Body of pancreas (tissue), 4 donors: Measurements from ENCODE around the gene LHFPL6. TPM values are rescaled to one million over a fixed set of nuclear protein-coding genes. Genes with fewer than 3 reads are reported as not detected.

Experiments used
- ATAC-seq: fragments of 150-250 bp; one replicate; pipeline ENCODE4 v1.9.1; 2016
- DNase-seq, 4 donors: peaks; one replicate each; pipeline ENCODE4 v3.0.0-alpha.2; 2019
- H3K27ac ChIP-seq, 4 donors: fragments of 200-600 bp; sonication (generic); 1 replicate in 3 of 4; 2 replicates in 1 of 4; pipeline versions ENCODE4 v1.5.1 to v1.6.1; 2016 to 2019; ENCODE audit warnings: mild to moderate bottlenecking in 1 of 4, mixed read lengths in 1 of 4, moderate library complexity in 1 of 4
- H3K27me3 ChIP-seq, 2 donors: fragments of 200-600 bp; sonication (generic); one replicate each; pipeline ENCODE4 v1.6.0; 2016; ENCODE audit warnings: mild to moderate bottlenecking in 1 of 2
- H3K36me3 ChIP-seq, 2 donors: fragments of 200-600 bp; sonication (generic); replicated peaks in 1 of 2; 2 replicates each; pipeline ENCODE4 v1.5.1; 2016; ENCODE audit warnings: low read depth in 2 of 2; ENCODE audit not compliant: insufficient read depth in 1 of 2
- H3K4me1 ChIP-seq: fragments of 200-600 bp; sonication (generic); one replicate; pipeline ENCODE4 v1.6.0; 2016
- H3K4me3 ChIP-seq, 2 donors: fragments of 200-600 bp; sonication (generic); 1 replicate in 1 of 2; 2 replicates in 1 of 2; pipeline ENCODE4 v1.5.1; 2016 to 2019
- H3K9me3 ChIP-seq, 3 donors: fragments of 200-600 bp; sonication (generic); 1 replicate in 2 of 3; 2 replicates in 1 of 3; pipeline ENCODE4 v1.5.1; 2016
- CTCF ChIP-seq, 7 experiments: fragments of 450-650 bp in 4 of 7; fragments of 200-600 bp in 3 of 7; sonication (generic) in 3 of 7; IDR thresholded peaks; one replicate each; pipeline ENCODE4 v1.5.1; 2016 to 2019; ENCODE audit warnings: antibody characterized with exemption in 7 of 7
- POLR2A ChIP-seq, 3 donors: fragments of 450-650 bp; IDR thresholded peaks; one replicate each; pipeline ENCODE4 v1.6.1; 2016; ENCODE audit warnings: antibody characterized with exemption in 3 of 3, mild to moderate bottlenecking in 2 of 3
- WGBS, 2 donors: methylation state at CpG; one replicate each; pipeline ENCODE4 v1.1.5; 2017; 5-methylcytosine and 5-hydroxymethylcytosine counted together
- intact Hi-C: fragments of 100-400 bp; cut with DNase I; formaldehyde crosslinking; loops from one replicate; pipeline ENCODE4 v1.15.1; 2023
- total RNA-seq, 2 donors: library from RNA; depleted of rRNA; stranded (reverse); fragments of >200 nt; gene quantifications; one replicate each; pipeline ENCODE4 v1.1.0, GENCODE V29; 2016

Gene LHFPL6
- total RNA-seq, 2 donors from 2014 or later, result 18.4 to 30.7 TPM

GRCh38 chr13:39603424-39603947 is 493 bp upstream of the LHFPL6 start:
- WGBS, 2 donors, result 3 to 7% methylated on average over 13 to 15 of the region's 15 CpGs
- DNase-seq, result peak in 2 of 4 donors; percentile 3 to 11
- intact Hi-C loops, result loop anchor here (10.0 kb wide), 1 partner anchor 329 kb away; no protein-coding TSS in a partner anchor

GRCh38 chr13:39602277-39602613 is 748 bp downstream of the LHFPL6 start:
- no peaks in the 10 kb centered on the region for H3K9me3 ChIP-seq
- ATAC-seq (no peak), DNase-seq (no peak)
- no peaks in the 10 kb centered on the region for H3K36me3 ChIP-seq
- peaks cover 11% of the 10 kb centered on the region for H3K4me1 ChIP-seq
- no peak for TF ChIP-seq CTCF (IDR thresholded peaks at IDR 0.05)
- no peak for TF ChIP-seq POLR2A (IDR thresholded peaks at IDR 0.05)
- peak overlapping the region; percentile 16 to 80 for H3K4me3 ChIP-seq
- H3K27me3 ChIP-seq, result peaks cover 0 to 5% of the 10 kb centered on the region in 2 donors
- WGBS, 2 donors, result 2% methylated on average over 11 of the region's 11 CpGs
- intact Hi-C loops, result loop anchor here (10.0 kb wide), 1 partner anchor 327 kb away; no protein-coding TSS in a partner anchor
- peak overlapping the region in 2 of 4 donors; percentile 51 to 71 for H3K27ac ChIP-seq

More at GRCh38 chr13:39603424-39603947, 493 bp upstream of the LHFPL6 start:
- TF ChIP-seq CTCF (IDR thresholded peaks at IDR 0.05), result no peak
- TF ChIP-seq POLR2A (IDR thresholded peaks at IDR 0.05), result no peak
- Histone ChIP-seq H3K4me1 (peaks cover 11% of the 10 kb centered on the region), H3K27me3 (peaks cover 0 to 5% of the 10 kb centered on the region in 2 donors), H3K9me3 (no peaks in the 10 kb centered on the region), H3K4me3 (peak overlapping the region; percentile 16 to 80), H3K36me3 (no peaks in the 10 kb centered on the region), H3K27ac (peak overlapping the region; percentile 33 to 71 (median 44))
- ATAC-seq, result peak; percentile 43

GRCh38 chr13:39601636-39602035 is 1.4 kb downstream of the LHFPL6 start:
- Histone ChIP-seq H3K27me3 (peaks cover 0 to 5% of the 10 kb centered on the region in 2 donors), H3K4me1 (peaks cover 11% of the 10 kb centered on the region), H3K4me3 (peak overlapping the region in 1 of 2 donors; percentile 16), H3K27ac (no peak overlapping the region), H3K36me3 (no peaks in the 10 kb centered on the region), H3K9me3 (no peaks in the 10 kb centered on the region)
- ATAC-seq (no peak), DNase-seq (no peak)
- intact Hi-C loops, result loop anchor here (10.0 kb wide), 1 partner anchor 327 kb away; no protein-coding TSS in a partner anchor
- TF ChIP-seq POLR2A (IDR thresholded peaks at IDR 0.05) (no peak), CTCF (IDR thresholded peaks at IDR 0.05) (no peak)
- WGBS, 2 donors, result 57 to 58% methylated on average over 3 of the region's 3 CpGs

- no peak for DNase-seq
- peaks cover 11% of the 10 kb centered on the region for H3K4me1 ChIP-seq
- WGBS, 2 donors, result 79 to 89% methylated on average over 9 of the region's 9 CpGs
- H3K27ac ChIP-seq, result no peak overlapping the region
- no peaks in the 10 kb centered on the region for H3K9me3 ChIP-seq
- no peak overlapping the region for H3K4me3 ChIP-seq
- peaks cover 0 to 5% of the 10 kb centered on the region in 2 donors for H3K27me3 ChIP-seq
- ATAC-seq, result no peak
- TF ChIP-seq POLR2A (IDR thresholded peaks at IDR 0.05) (no peak), CTCF (IDR thresholded peaks at IDR 0.05) (no peak)
- H3K36me3 ChIP-seq, result no peaks in the 10 kb centered on the region
- intact Hi-C loops, result loop anchor here (10.0 kb wide), 1 partner anchor 326 kb away; no protein-coding TSS in a partner anchor
Measured at GRCh38 chr13:39600766-39601165, 2.2 kb downstream of the LHFPL6 start.

GRCh38 chr13:39599842-39600241 is 3.2 kb downstream of the LHFPL6 start:
- Histone ChIP-seq H3K4me3 (no peak overlapping the region), H3K27ac (no peak overlapping the region)
- WGBS, 2 donors, result 43 to 44% methylated on average over 1 of the region's 1 CpG

More at GRCh38 chr13:39599842-39600241, 3.2 kb downstream of the LHFPL6 start:
- intact Hi-C loops, result loop anchor here (10.0 kb wide), 1 partner anchor 325 kb away; no protein-coding TSS in a partner anchor
- DNase-seq (no peak), ATAC-seq (no peak)
- Histone ChIP-seq H3K9me3 (no peaks in the 10 kb centered on the region), H3K36me3 (no peaks in the 10 kb centered on the region), H3K27me3 (peaks cover 0 to 5% of the 10 kb centered on the region in 2 donors), H3K4me1 (peaks cover 11% of the 10 kb centered on the region)
- TF ChIP-seq CTCF (IDR thresholded peaks at IDR 0.05) (no peak), POLR2A (IDR thresholded peaks at IDR 0.05) (no peak)
